HG02870 (cell line): ENCODE data around the gene CDK5RAP2.

Source experiments
- ATAC-seq: cut with Tn5 transposase; IDR thresholded peaks from one replicate; pipeline ENCODE4 v1.9.1; 2021; ENCODE audit warnings: mild to moderate bottlenecking, moderate library complexity; ENCODE audit not compliant: unreplicated experiment

Gene CDK5RAP2

GRCh38 chr9:120439926-120440325, 140.0 kb downstream of the CDK5RAP2 start:
- no peak for ATAC-seq

- peak; percentile 65 for ATAC-seq
Observed at GRCh38 chr9:120438836-120439546, 141.0 kb downstream of the CDK5RAP2 start.

- no peak for ATAC-seq
Observed at GRCh38 chr9:120438111-120438510, 141.9 kb downstream of the CDK5RAP2 start.

- ATAC-seq: no peak
Observed at GRCh38 chr9:120436983-120437475, 142.9 kb downstream of the CDK5RAP2 start.

GRCh38 chr9:120436446-120436845, 143.5 kb downstream of the CDK5RAP2 start:
- no peak for ATAC-seq

GRCh38 chr9:120435091-120435490, 144.9 kb downstream of the CDK5RAP2 start:
- ATAC-seq: no peak

- no peak for ATAC-seq
Observed at GRCh38 chr9:120434532-120434931, 145.4 kb downstream of the CDK5RAP2 start.

- no peak for ATAC-seq
Observed at GRCh38 chr9:120433701-120434100, 146.3 kb downstream of the CDK5RAP2 start.

- no peak for ATAC-seq
Observed at GRCh38 chr9:120432600-120432999, 147.4 kb downstream of the CDK5RAP2 start.

- no peak for ATAC-seq
Observed at GRCh38 chr9:120431268-120431667, 148.7 kb downstream of the CDK5RAP2 start.

GRCh38 chr9:120424248-120424647, 155.7 kb downstream of the CDK5RAP2 start:
- ATAC-seq: no peak

- no peak for ATAC-seq
Observed at GRCh38 chr9:120423812-120424211, 156.2 kb downstream of the CDK5RAP2 start.

- ATAC-seq: no peak
Observed at GRCh38 chr9:120421977-120422376, 158.0 kb downstream of the CDK5RAP2 start.

- ATAC-seq: no peak
Observed at GRCh38 chr9:120418315-120418714, 161.7 kb downstream of the CDK5RAP2 start.

- no peak for ATAC-seq
Observed at GRCh38 chr9:120416781-120417427, 163.1 kb downstream of the CDK5RAP2 start.

GRCh38 chr9:120413121-120414048, 166.6 kb downstream of the CDK5RAP2 start:
- no peak for ATAC-seq

GRCh38 chr9:120412425-120412951, 167.5 kb downstream of the CDK5RAP2 start:
- ATAC-seq: no peak

GRCh38 chr9:120411862-120412424, 168.0 kb downstream of the CDK5RAP2 start:
- ATAC-seq: no peak

- no peak for ATAC-seq
Observed at GRCh38 chr9:120410925-120411501, 169.0 kb downstream of the CDK5RAP2 start.

GRCh38 chr9:120408680-120409258, 171.2 kb downstream of the CDK5RAP2 start:
- ATAC-seq: no peak
